Neural progenitor cell (in vitro differentiated cells): Measurements from ENCODE around the gene NFATC1. TPM values are rescaled to one million over a fixed set of nuclear protein-coding genes. Genes with fewer than 3 reads are reported as not detected.

ENCODE experiments used
- DNase-seq: peaks from one replicate; pipeline ENCODE4 v3.0.0-alpha.2; 2016; ENCODE audit warnings: low spot score
- H2AFZ ChIP-seq: fragments of 200-600 bp; sonication (generic); replicated peaks from 2 replicates; pipeline ENCODE4 v1.6.1; 2016; ENCODE audit warnings: antibody characterized with exemption
- H3F3A ChIP-seq: fragments of 200-600 bp; sonication (generic); 2 replicates; pipeline ENCODE4 v1.6.1; 2016; ENCODE audit warnings: antibody characterized with exemption, low read depth
- H3K27ac ChIP-seq: fragments of 200-600 bp; sonication (generic); 2 replicates; pipeline ENCODE4 v1.5.1; 2016; ENCODE audit warnings: mild to moderate bottlenecking
- H3K27me3 ChIP-seq: fragments of 200-600 bp; sonication (generic); 2 replicates; pipeline ENCODE4 v1.6.1; 2016; ENCODE audit warnings: mild to moderate bottlenecking, moderate library complexity
- H3K36me3 ChIP-seq: fragments of 200-600 bp; sonication (generic); 2 replicates; pipeline ENCODE4 v1.5.1; 2016
- H3K4me1 ChIP-seq: fragments of 200-600 bp; sonication (generic); 2 replicates; pipeline ENCODE4 v1.6.1; 2016; ENCODE audit warnings: mixed run types
- H3K4me2 ChIP-seq: fragments of 200-600 bp; sonication (generic); 2 replicates; pipeline ENCODE4 v1.6.1; 2016
- H3K4me3 ChIP-seq: fragments of 200-600 bp; sonication (generic); 2 replicates; pipeline ENCODE4 v1.5.1; 2016
- H3K79me2 ChIP-seq: fragments of 200-600 bp; sonication (generic); 2 replicates; pipeline ENCODE4 v1.6.1; 2016; ENCODE audit warnings: low read depth
- H3K9ac ChIP-seq: fragments of 200-600 bp; sonication (generic); 2 replicates; pipeline ENCODE4 v1.6.1; 2016
- H3K9me3 ChIP-seq: fragments of 200-600 bp; sonication (generic); 2 replicates; pipeline ENCODE4 v1.5.1; 2016; ENCODE audit warnings: low read depth
- H4K20me1 ChIP-seq: fragments of 200-600 bp; sonication (generic); 2 replicates; pipeline ENCODE4 v1.6.1; 2016; ENCODE audit warnings: low read depth
- H3K27ac Mint-ChIP-seq: 3 replicates; pipeline ENCODE4 v1.8.0; 2021; ENCODE audit warnings: mixed read lengths
- H3K27me3 Mint-ChIP-seq: 2 replicates; pipeline ENCODE4 v1.8.0; 2022; ENCODE audit warnings: low read depth, mild to moderate bottlenecking, inconsistent platforms, moderate library complexity, mixed read lengths; ENCODE audit not compliant: insufficient read depth
- H3K36me3 Mint-ChIP-seq: 3 replicates; pipeline ENCODE4 v1.8.0; 2021; ENCODE audit warnings: mixed read lengths
- H3K4me1 Mint-ChIP-seq: 3 replicates; pipeline ENCODE4 v1.8.0; 2021; ENCODE audit warnings: mixed read lengths
- H3K4me3 Mint-ChIP-seq: 3 replicates; pipeline ENCODE4 v1.8.0; 2021; ENCODE audit warnings: mild to moderate bottlenecking, moderate library complexity, mixed read lengths
- H3K9me3 Mint-ChIP-seq: 3 replicates; pipeline ENCODE4 v1.8.0; 2020; ENCODE audit warnings: mixed read lengths
- EZH2 ChIP-seq: fragments of 200-600 bp; sonication (generic); IDR thresholded peaks from 2 replicates; pipeline ENCODE4 v1.6.1; 2017; ENCODE audit warnings: antibody characterized with exemption, mild to moderate bottlenecking, moderate library complexity
- EZH2phosphoT487 ChIP-seq: fragments of 200-600 bp; sonication (generic); IDR thresholded peaks from 2 replicates; pipeline ENCODE4 v1.6.1; 2017; ENCODE audit warnings: antibody characterized with exemption
- total RNA-seq: library from RNA; depleted of rRNA; stranded (reverse); fragments of >200 nt; gene quantifications from 2 replicates; pipeline ENCODE4 v1.2.3, GENCODE V29; 2015; ENCODE audit warnings: low replicate concordance
- TF ChIP-seq, protein P1 (sequence below): fragments of 200-600 bp; sonication (generic); IDR thresholded peaks from 2 replicates; pipeline ENCODE4 v1.5.1; 2017; ENCODE audit warnings: antibody characterized with exemption, mild to moderate bottlenecking

NFATC1 gene
- total RNA-seq, 1 donor from 2014 or later = 2.3 TPM

- no peaks in the 10 kb centered on the region for H3K9me3 ChIP-seq
- H3K27ac ChIP-seq = no peak overlapping the region
- TF ChIP-seq EZH2 (no peak), EZH2phosphoT487 (no peak)
- TF ChIP-seq, protein P1, sequence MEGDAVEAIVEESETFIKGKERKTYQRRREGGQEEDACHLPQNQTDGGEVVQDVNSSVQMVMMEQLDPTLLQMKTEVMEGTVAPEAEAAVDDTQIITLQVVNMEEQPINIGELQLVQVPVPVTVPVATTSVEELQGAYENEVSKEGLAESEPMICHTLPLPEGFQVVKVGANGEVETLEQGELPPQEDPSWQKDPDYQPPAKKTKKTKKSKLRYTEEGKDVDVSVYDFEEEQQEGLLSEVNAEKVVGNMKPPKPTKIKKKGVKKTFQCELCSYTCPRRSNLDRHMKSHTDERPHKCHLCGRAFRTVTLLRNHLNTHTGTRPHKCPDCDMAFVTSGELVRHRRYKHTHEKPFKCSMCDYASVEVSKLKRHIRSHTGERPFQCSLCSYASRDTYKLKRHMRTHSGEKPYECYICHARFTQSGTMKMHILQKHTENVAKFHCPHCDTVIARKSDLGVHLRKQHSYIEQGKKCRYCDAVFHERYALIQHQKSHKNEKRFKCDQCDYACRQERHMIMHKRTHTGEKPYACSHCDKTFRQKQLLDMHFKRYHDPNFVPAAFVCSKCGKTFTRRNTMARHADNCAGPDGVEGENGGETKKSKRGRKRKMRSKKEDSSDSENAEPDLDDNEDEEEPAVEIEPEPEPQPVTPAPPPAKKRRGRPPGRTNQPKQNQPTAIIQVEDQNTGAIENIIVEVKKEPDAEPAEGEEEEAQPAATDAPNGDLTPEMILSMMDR = no peak
- H3K4me1 ChIP-seq = peaks cover 2% of the 10 kb centered on the region
- peaks cover 8% of the 10 kb centered on the region for H3K27me3 Mint-ChIP-seq
- no peaks in the 10 kb centered on the region for H3K79me2 ChIP-seq
- H3K9me3 Mint-ChIP-seq = no peaks in the 10 kb centered on the region
- no peak overlapping the region for H3K4me2 ChIP-seq
- H3K27ac Mint-ChIP-seq = no peak overlapping the region
- H3F3A ChIP-seq = no peaks in the 10 kb centered on the region
- no peaks in the 10 kb centered on the region for H3K36me3 ChIP-seq
- peaks cover 34% of the 10 kb centered on the region for H3K27me3 ChIP-seq
- no peak overlapping the region for H2AFZ ChIP-seq
- H3K36me3 Mint-ChIP-seq = no peaks in the 10 kb centered on the region
- no peak overlapping the region for H3K4me3 ChIP-seq
- peaks cover 4% of the 10 kb centered on the region for H3K4me1 Mint-ChIP-seq
- DNase-seq = no peak
- H4K20me1 ChIP-seq = no peaks in the 10 kb centered on the region
- H3K4me3 Mint-ChIP-seq = no peak overlapping the region
- H3K9ac ChIP-seq = no peak overlapping the region
Observed at GRCh38 chr18:79529296-79529695, 133.6 kb downstream of the NFATC1 start.

DNA sequence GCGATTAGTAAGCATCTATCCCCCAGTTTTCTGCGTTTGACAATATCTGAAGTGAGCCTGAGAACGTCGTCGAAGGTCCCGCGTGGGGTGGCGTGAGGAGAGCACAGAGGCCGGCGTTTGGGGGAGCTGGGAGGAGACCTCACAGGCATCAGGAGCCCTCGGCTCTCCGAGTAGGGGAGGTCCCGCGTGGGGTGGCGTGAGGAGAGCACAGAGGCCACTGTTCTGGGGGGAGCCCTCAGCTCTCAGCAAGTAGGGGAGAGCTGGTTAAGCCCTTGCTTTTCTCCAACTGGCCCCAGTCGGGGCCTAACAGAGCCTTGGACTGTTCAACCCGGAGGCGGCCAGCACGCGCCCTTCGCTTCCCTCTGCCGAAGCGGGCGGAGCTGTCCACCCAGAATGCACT is 134.3 kb downstream of the NFATC1 start:
- Mint-ChIP-seq H3K9me3 (no peaks in the 10 kb centered on the region), H3K4me1 (peaks cover 4% of the 10 kb centered on the region), H3K27ac (no peak overlapping the region), H3K27me3 (peaks cover 8% of the 10 kb centered on the region), H3K36me3 (no peaks in the 10 kb centered on the region), H3K4me3 (no peak overlapping the region)
- peaks cover 34% of the 10 kb centered on the region for H3K27me3 ChIP-seq
- H3K27ac ChIP-seq = no peak overlapping the region
- TF ChIP-seq EZH2phosphoT487 = no peak
- TF ChIP-seq, protein P1 = no peak
- TF ChIP-seq EZH2 = no peak
- no peak overlapping the region for H3K4me3 ChIP-seq
- H2AFZ ChIP-seq = no peak overlapping the region
- H3K9me3 ChIP-seq = no peaks in the 10 kb centered on the region
- no peak overlapping the region for H3K4me2 ChIP-seq
- DNase-seq = no peak
- no peaks in the 10 kb centered on the region for H3K36me3 ChIP-seq
- no peaks in the 10 kb centered on the region for H3F3A ChIP-seq
- H4K20me1 ChIP-seq = no peaks in the 10 kb centered on the region
- H3K4me1 ChIP-seq = peaks cover 2% of the 10 kb centered on the region
- no peaks in the 10 kb centered on the region for H3K79me2 ChIP-seq
- no peak overlapping the region for H3K9ac ChIP-seq

DNA sequence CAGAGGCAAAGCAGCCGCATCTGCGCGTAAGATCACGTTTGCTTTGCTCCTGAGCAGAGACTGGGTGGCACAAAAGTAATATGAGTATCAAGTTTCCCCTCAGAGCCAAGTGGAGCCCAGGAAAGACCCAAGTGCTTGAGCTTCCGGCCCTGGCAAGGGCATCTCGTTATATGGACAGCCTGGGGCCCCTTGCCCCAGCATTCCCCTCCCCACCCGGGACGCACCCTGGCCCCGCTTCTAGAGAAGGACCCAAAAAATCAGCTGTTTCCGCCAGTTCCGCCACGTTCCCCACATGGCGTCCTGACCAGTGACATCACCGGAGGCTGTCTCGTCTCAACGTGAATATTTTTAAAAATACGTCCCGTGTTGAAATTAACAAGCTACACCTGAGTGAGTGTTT is 135.1 kb downstream of the NFATC1 start:
- Histone ChIP-seq H3K36me3 (no peaks in the 10 kb centered on the region), H3K27ac (no peak overlapping the region), H2AFZ (no peak overlapping the region), H3K9ac (no peak overlapping the region), H3K27me3 (peaks cover 39% of the 10 kb centered on the region), H3K4me1 (peaks cover 2% of the 10 kb centered on the region), H3K79me2 (no peaks in the 10 kb centered on the region), H3F3A (no peaks in the 10 kb centered on the region), H3K9me3 (no peaks in the 10 kb centered on the region), H3K4me2 (no peak overlapping the region), H3K4me3 (no peak overlapping the region), H4K20me1 (no peaks in the 10 kb centered on the region)
- Mint-ChIP-seq H3K4me3 (no peak overlapping the region), H3K27ac (no peak overlapping the region), H3K36me3 (no peaks in the 10 kb centered on the region), H3K4me1 (peaks cover 4% of the 10 kb centered on the region), H3K9me3 (no peaks in the 10 kb centered on the region), H3K27me3 (peaks cover 7% of the 10 kb centered on the region)
- no peak for TF ChIP-seq EZH2
- TF ChIP-seq EZH2phosphoT487 = no peak
- TF ChIP-seq, protein P1 = no peak
- DNase-seq = no peak

DNA sequence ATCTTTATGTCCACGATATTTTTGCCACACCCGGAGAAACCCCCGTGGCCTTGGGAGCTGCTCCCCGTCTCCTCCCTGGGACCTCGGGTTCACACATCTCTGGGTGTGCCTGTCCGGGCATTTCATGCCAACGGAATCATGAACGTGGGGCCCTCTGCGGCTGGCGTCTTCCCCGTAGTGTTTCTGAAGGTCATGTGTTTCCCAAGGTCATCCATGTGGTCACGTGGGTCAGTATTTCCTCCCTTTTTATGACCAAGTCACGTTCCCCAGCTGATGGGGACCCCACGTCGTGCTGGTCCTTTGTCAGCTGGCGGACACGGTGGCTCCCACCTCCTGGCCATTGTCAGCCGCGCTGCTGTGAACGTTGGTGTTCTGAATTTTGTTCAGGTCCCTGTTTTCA is 135.7 kb downstream of the NFATC1 start:
- TF ChIP-seq EZH2phosphoT487 (no peak), EZH2 (no peak)
- TF ChIP-seq, protein P1 = no peak

More for the DNA sequence above, 135.7 kb downstream of the NFATC1 start:
- no peak overlapping the region for H3K9ac ChIP-seq
- H3K4me1 ChIP-seq = peaks cover 2% of the 10 kb centered on the region
- H4K20me1 ChIP-seq = no peaks in the 10 kb centered on the region
- H3K4me3 Mint-ChIP-seq = no peak overlapping the region
- no peak overlapping the region for H3K27ac Mint-ChIP-seq
- H3K4me2 ChIP-seq = no peak overlapping the region
- no peak overlapping the region for H3K27ac ChIP-seq
- H3K27me3 ChIP-seq = peaks cover 39% of the 10 kb centered on the region
- H3K4me1 Mint-ChIP-seq = peaks cover 4% of the 10 kb centered on the region
- peaks cover 7% of the 10 kb centered on the region for H3K27me3 Mint-ChIP-seq
- no peaks in the 10 kb centered on the region for H3K79me2 ChIP-seq
- no peak overlapping the region for H2AFZ ChIP-seq
- no peaks in the 10 kb centered on the region for H3F3A ChIP-seq
- H3K9me3 Mint-ChIP-seq = no peaks in the 10 kb centered on the region
- H3K9me3 ChIP-seq = no peaks in the 10 kb centered on the region
- no peak overlapping the region for H3K4me3 ChIP-seq
- H3K36me3 Mint-ChIP-seq = no peaks in the 10 kb centered on the region
- no peak for DNase-seq
- no peaks in the 10 kb centered on the region for H3K36me3 ChIP-seq
